Activated gamma-delta T cell treated with anti-CD3 and anti-CD28 coated beads, Interleukin-2, amount 50 U/mL, for 16 hours (primary cell): ENCODE results near the gene ANKRD23.
"Not testable (repeated sequence)": the region's sequence is repeated elsewhere in the genome, so short reads cannot be mapped to it uniquely, and the experiment has no call there.

Source experiments
- DNase-seq: peaks from one replicate; pipeline ENCODE4 v3.0.0-alpha.2; 2020; ENCODE audit warnings: low read depth

ANKRD23 gene

DNA sequence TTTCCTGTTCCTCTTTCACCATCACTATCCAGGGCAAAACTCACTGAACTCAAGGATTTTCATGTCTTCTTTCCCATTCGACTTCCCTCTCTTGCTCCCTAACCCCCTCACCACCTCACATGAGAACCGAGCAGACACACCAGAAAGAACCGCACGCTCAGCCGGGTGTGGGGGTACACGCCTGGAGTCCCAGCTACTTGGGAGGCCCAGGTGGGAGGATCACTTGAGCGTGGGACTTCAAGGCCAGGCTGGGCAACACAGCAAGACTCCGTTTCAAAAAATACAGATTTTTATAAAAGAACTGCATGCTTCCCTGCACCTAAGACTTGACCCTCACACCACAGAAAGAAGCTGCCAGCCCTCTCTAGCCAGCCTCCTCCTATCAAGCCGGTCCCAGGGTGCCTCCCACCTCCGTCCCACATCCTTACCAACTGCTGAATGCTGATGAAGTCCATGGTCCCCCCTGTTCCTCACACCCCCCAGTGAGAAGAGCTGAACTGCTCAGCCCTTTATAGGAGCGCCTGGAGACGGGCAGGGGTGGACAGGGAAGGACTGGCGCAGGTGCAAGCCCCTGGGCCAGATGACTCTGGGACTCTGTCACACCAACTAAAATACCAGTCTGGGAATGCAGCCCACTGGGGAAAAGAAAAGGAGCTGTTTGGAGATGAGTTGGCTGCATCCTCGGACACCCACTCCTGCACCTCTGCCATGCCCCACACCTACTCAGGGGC, at the start of gene ANKRD23:
TSS of gene ANKRD23 (minus strand) at position 484 of the 731 bp plus-strand sequence. CDS start at position 455, 29 bp downstream.
- no peak for DNase-seq

DNA sequence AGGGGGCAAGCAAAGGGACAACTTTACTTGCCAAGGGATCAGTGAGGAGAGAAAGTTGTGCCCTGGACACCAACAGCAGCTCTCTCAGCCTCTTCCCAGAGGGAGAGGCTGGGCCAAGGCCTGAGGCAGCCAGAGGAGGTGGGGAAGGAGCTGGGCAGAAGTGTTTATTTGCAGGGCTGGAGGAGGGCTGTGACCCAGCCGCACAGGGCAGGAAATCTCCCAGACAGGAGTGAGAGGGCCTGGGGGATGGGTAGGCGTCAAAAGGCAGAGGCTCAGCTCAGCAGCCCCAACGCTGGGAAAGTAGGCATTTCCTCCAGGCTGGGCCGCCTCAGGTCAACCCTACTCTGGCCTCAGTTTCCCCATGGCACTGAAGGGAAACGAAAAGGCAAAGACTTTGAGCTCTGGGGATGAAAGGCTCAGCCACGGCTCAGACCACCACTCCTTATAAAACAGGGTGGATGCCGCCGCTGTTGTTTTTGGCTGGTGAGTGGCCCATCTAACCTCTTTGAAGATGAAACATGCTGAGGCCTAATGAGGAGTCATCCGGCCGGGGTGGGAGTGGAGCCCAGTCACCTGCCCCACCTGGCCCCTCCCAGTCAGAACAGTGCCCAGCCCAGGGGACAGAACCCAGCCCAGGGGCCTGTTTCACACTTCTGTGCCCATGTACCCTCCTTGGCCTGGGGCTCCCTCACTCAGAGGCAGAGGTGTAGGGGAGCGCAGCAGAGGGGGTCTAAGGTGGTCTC, 47.9 kb upstream of the ANKRD23 start:
- DNase-seq = no peak

DNA sequence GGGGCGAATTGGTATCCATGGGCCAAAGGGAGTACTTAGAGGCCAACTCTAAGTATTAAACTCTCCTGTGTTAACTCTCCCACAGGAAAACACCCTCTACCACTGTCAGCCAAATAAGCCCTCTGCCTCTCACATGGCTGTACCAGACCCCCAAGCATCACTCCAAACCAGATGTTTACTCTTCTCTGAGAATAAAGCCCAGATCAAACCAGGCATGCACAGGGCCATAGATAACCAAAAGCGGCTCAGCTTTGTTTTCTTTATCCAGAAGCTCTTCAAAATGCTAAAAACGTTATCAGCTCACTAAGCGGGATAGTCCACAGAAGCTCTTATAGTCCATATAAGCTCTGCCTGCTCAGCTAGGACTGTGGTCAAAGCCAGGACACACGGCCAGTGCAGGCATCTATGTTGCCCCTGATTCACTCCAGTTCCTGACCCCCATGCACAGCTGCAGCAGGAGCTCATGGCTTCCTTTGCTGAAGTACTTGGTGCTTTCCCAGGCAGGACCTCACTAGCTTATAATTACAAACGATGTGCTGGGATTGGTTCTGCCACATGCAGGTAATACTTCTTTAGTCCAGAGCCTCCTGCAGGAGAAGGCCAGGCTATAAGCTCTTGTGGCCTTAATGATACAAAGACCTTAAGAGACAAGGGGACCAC, 47.0 kb upstream of the ANKRD23 start:
- no peak for DNase-seq

DNA sequence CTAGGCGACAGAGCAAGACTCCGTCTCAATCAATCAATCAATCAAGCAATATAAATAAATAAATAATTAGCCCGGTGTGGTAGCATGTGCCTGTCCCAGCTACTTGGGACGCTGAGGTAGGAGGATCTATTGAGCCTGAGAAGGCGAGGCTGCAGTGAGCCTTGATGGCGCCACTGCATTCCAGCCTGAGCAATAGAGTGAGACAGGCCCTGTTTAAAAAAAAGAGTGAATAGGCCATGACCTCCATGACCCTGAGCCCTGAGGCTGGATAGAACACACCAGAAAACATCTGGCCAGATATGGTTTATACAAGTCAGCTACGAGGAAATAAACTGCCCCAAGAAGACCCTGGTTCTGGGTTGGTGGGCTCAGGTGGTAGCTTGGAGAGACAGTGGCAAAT, 46.4 kb upstream of the ANKRD23 start:
- no peak for DNase-seq

DNA sequence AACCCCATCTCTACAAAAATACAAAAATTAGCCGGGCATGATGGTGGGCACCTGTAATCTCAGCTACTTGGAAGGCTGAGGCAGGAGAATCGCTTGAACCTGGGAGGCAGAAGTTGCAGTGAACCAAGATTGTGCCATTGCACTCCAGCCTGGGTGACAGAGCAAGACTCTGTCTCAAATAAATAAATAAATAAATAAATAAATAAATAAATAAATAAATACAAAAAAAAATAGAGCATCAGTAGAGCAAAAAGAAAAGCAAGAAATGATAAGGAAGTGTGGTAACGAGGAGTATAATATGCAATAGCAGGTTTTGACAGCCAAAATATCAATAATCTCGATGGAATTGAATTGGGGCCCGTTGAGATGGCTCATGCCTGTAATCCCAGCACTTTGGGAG, 45.7 kb upstream of the ANKRD23 start:
- not testable (repeated sequence) for DNase-seq

DNA sequence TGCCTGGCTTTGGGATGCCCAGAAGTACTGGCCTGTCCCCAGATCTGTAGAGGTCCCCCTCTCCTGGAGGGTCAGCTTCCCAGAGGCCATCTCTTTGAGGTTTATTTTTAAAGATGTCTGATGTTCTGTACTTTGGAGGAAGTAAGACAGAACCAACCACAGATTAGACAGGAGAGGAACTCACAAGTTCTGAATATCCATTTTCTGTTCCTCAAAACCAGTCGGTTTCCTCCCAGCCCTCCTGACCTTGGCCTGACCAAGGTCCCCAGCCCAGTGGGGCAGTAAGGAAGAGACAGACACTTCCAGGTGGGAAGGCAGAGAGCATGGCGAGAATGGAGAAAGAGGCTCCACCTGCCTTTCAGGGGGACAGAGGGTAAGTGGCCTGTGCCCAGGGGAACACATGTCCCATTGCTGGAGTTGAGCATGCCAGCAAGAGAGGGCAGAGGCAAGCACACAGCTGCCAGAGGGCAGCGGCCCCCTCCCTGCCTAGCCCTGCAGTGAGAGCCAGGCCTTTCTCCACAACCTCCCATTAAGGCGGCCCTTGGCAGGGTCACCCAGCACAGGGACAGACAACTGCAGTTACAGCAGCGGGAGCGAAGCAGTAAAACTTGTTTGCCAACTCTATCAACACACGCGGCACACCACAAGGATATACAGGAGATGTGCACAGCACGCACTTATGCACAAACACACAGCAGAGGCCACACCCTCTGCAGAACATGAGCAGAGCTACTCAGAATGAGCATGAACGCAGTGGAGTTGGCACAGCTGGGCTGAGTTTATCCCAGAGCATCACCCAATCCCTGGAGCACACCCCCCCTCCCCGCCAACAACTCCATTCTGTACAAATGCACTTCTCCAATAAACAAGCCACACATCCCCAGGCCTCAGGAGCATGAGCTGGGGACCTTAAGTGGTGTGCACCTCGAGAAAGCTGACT, 44.5 kb upstream of the ANKRD23 start:
- DNase-seq = no peak

DNA sequence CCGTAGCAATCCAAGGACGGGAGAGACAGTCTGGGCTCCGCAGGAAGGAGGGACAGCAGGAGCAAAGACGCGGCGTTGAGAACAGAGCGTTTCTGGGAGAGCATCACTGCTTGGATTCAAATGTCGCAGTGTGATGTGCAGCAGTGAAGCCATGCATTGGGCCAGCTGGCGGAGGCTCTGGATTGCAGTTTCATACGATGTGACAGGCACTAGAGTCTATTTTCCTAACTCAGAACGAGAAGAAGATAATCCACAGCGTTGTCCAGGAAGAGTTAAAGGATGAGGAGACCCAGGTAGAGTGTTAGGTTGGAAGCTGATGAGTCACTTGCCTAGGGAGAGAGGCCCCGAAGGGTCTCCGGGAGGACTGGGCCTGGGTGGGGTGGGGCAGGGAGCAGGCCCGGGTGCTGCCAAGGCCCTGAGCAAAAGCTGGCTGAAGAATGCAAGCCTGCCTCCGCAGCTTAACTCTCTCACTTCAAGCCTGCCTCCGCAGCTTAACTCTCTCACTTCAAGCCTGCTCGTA, 43.7 kb upstream of the ANKRD23 start:
- no peak for DNase-seq

DNA sequence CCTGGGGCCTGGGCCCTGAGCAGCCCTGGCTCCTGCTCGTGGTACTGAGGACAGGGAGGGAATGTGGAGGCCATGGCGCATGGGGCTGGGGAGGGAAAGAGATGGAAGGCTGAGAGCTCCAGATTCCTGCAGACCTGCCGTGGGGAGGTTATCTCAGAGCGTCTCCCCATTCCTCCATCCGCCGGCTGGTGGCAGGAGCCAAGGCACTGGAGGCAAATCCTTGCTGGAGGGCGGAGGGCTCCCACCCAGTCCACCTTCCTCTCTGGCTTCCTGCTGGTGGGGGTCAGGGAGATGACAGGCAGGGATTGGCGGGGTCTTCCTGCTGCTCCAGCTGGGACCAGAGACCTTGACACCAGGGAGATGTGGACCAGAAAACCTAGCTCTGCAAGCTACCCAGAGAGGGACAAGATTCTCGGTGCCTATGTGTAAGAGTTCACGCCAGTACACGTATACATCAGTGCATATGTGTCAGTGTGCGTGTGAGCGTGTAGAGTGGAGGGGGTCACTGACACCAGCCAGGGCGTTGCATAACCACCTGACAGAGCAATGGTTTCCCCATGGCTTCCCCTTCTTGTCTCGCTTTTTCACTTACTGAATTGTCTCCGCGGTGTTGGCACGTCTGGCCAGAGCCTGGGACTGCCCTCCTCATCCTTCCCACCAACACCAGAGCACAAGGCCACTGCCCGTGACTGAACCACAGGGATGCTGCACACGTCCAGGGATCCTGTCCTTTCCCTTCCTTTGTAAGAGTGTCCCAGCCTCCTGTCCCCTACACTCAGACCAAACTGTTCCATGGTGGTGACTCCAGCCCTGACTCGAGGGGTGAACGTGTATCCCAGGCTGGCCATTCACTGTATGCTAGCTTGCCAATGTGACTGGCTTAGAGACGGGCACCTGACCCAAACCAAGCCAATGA, 41.9 kb upstream of the ANKRD23 start:
- no peak for DNase-seq

DNA sequence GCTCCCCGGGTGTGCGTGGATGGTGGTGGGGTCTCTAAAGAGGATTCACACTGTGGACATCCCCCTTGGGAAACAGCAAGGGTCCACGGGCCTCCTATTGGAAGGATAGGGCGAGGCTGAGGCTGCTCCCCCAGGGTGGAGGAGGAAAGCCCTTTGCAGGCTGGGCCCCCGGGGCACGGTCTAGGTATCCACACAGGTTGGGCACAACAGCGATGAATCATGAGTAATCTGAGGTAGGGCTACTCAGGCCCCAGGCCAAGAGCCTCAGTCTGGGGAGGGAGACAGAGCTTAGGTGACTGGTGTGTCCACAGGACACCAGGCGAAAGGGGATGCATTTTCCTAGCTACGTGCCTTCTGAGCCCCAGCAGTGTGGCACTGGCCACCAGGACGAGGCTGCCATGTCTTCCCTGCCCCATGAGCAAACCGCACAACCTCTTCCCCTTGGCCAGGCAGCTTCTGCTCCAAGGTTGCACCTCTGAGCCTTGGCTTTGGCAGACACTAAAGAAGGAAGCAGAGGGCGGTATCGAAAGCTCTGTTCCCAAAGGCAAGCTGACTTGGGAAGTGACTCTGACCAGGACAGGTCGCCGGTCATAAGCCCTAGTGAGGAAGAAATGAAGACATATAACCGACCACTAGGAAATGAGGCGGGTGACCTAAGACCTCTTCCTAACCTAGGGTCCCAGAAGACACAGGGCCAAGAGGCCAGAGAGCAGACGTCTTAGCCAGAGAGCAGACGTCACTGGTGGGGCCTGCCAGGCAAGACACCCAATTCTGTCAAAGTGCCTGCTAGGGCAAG, 40.7 kb upstream of the ANKRD23 start:
- no peak for DNase-seq

DNA sequence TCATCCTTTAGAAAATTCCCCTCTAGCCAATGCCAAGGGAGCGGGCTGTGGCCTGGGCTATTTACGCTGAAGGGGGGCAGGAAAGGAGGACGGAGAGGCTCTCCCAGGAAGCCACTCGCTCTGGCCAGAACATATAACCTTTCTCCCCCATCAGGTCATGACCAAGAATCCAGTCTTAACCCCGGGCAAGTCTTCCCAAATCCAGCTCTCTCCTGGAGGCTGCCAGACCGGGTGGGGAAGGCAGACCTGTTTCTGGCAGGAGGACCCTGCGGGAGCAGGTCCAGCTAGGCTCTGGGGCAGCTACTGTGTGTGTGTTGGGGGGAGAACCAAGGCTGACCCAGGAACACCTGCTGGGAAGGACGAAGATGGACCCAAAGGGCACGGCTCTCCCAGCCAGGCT, 39.5 kb upstream of the ANKRD23 start:
- DNase-seq = no peak

DNA sequence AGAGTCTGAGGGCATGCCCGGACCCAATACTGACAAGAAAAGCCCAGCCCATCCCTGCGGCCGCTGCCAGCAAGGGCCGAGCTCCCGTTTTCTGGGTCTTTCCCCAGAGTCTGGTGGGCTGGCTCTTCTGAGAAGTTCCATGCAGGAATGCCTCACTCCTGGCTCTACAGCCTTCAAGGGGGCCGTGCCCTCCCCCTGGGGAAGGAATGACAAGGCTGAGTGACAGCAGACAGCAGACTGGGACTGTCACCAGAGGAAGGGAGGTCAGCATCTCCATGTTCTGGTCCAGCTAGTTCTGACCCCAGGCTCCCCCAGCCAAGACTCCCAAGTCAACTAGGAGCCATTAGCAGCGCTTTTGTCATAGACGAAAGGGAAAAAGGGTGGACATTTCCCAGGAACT, 39.1 kb upstream of the ANKRD23 start:
- no peak for DNase-seq

DNA sequence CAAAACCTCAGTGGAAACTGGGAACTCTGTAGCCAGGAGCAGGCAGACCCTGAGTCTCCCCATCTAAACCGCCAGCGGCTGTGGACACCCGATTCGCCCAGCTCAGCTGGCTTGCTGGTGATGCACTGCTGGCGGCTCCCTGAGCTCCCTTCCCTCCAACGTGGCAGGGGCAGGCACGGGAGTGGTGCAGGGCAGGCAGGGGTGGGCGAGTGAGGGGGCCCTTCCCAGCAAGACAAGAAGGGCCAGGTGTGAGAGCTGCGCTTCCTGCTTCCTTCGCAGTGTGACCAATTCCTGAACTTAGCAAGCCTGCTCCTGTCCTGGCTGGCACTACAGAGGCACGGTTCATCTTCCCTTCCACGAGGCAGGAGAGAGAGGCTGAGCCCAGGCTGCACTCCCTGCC, 38.4 kb upstream of the ANKRD23 start:
- DNase-seq = no peak

DNA sequence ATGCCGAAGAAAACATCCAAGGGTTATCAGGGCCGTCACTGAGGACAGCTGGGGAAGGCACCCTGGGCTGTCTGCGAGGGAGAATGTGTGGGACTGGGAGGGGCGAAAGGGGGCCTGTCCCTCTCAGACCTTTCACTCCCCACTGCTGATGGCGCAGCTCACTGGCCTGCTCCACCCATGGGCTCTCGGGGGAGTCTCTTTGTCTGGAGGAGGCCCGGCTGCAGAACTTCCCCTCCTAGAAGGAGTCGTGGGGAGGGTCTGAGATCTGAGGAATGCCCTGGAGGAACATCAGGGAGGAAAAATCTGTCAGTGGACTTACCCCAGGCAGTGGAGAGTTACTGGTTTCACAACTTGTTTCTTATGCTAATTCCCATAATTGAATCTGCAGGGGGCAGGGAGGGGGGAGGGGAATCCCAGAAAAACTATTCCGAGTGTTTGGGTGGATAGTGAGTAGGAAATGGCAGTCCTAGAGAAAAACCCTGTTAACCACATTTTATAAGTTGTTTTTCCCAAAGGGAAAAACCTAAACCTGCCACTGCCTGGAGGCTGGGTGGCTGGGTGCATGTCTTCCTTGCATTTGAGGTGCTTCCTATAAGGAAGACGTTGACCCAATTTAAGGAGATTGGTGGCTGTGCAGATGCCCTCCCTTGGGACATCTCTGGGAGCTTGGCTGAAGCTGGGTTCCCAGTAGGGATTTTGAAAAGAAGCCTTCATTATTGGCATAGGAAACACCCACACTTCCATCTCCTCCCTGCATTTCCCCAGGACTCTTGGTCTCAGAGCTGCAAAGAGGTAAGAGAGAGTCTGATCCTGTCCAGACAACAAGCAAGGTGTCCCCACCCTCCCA, 37.8 kb upstream of the ANKRD23 start:
- DNase-seq = no peak

DNA sequence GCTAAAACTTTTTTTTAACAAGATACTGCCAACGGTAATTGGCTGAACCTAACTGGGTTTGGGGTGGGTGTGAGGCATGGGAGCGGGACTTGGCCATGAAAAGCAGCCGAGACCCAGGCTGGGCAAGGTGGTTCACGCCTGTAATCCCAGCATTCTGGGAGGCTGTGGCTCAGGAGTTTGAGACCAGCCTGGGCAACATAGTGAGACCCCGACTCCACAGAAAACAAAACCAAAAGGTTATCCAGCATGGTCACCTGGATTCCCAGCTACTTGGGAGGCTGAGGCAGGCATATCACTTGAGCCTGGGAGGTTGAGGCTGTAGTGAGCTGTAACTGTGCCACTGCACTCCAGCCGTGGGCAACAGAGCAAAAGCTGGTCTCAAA, 37.1 kb upstream of the ANKRD23 start:
- no peak for DNase-seq

DNA sequence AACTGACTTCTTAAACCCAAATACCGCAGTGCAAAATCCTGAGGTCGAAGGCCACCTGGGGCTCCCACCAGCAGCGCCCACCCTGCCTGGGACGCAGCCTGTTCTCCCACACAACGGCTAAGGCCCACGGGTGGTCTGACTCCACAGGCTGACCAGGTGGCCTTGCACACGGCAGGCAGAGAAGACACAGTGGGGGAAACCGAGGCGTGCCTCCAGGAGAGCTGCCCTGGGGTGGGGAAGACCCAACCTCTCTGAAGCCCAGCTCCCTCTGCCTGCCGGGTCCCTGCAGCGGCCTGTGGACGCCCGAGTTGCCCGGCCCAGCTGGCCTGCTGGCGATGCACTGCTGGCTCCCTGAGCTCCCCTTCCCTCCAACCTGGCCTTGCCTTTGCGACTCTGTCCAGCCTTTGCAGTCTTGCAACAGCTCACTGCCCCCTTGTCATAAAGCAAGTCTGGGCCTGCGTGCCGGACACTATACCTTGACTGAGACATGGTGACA, 35.8 kb upstream of the ANKRD23 start:
- DNase-seq = no peak

DNA sequence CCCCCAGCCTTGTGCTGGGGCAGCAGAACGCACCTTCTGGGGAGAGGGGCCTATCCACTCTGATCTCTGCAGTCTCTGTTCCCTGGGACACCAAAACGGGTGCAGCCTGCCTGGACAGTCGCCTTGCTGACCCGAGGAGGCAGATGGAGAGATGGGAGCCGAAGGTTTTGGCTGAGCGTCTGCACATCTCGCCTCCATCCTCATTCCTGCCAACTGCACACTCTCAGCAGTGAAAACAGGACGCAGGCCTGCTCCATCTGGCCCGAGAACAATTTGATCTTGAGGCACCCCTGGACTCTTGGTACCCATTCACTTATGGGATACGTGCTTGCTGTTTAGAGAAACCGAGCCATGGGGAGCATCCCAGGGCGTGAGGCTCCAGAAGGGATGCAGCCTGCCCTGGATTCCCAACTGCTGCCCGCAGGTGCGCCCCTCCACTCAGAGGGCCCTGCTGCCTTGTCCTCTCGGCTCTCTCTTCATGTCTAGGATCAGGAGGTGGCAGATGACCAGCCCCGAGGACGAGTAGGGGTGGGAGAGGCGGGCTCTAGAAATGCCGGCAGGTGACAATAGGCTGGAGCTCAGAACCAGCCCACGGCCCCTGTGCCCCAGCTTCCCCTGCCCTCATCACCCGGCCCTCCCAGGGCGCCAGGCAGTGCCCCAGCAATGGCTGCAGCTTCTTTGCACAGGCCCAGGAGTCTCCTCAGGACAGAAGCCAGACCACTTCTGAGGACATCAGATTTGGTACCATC, 35.1 kb upstream of the ANKRD23 start:
- no peak for DNase-seq

DNA sequence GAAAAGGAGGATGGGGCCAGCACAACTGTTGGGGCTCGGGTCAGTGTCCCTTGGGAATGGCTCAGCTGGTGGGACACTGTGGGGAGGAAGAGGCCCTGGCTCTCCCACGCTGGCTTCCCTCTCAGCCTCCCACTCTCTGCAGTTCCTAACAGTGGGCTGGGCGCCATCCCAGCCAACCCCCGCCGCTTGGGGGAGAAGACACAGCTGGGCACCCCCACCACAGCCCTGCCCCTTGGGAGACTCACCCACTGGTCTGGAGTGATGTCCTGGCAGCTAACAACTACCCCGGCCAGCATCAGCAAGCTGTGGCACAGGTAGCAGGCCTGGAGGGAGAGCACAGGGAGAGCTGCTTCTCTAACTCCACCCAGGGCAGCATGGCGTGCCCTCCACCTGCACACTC, 34.4 kb upstream of the ANKRD23 start:
- no peak for DNase-seq

DNA sequence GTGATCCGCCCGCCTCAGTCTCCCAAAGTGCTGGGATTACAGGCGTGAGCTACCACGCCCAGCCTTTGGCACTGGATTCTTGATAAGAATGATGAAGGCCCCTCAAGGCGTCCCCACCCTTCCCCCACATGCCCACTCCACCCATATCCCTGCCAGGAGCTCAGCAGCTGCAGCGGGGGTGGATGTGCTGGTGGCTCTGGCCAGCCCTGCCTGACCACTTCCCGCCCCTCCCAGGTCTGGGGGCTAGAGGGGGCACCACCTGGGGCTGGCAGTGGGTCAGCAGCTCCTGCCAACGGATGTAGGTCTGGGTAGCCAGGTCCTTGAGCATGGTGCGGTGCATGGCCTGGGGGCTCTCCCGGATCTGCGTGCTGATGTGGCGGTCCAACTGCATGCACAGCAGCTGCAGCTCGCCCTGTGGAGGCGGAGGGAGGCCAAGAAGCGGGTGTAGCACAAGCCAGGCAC, 33.8 kb upstream of the ANKRD23 start:
- DNase-seq = no peak
